HG03103 (cell line): ENCODE results near the gene ATPAF1.
"Not testable (repeated sequence)": the region's sequence is repeated elsewhere in the genome, so short reads cannot be mapped to it uniquely, and the experiment has no call there.

Source experiments
- ATAC-seq: cut with Tn5 transposase; IDR thresholded peaks from one replicate; pipeline ENCODE4 v1.9.1; 2021; ENCODE audit warnings: low read depth; ENCODE audit not compliant: unreplicated experiment

The ATPAF1 gene, protein sequence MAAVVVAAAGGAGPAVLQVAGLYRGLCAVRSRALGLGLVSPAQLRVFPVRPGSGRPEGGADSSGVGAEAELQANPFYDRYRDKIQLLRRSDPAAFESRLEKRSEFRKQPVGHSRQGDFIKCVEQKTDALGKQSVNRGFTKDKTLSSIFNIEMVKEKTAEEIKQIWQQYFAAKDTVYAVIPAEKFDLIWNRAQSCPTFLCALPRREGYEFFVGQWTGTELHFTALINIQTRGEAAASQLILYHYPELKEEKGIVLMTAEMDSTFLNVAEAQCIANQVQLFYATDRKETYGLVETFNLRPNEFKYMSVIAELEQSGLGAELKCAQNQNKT

DNA sequence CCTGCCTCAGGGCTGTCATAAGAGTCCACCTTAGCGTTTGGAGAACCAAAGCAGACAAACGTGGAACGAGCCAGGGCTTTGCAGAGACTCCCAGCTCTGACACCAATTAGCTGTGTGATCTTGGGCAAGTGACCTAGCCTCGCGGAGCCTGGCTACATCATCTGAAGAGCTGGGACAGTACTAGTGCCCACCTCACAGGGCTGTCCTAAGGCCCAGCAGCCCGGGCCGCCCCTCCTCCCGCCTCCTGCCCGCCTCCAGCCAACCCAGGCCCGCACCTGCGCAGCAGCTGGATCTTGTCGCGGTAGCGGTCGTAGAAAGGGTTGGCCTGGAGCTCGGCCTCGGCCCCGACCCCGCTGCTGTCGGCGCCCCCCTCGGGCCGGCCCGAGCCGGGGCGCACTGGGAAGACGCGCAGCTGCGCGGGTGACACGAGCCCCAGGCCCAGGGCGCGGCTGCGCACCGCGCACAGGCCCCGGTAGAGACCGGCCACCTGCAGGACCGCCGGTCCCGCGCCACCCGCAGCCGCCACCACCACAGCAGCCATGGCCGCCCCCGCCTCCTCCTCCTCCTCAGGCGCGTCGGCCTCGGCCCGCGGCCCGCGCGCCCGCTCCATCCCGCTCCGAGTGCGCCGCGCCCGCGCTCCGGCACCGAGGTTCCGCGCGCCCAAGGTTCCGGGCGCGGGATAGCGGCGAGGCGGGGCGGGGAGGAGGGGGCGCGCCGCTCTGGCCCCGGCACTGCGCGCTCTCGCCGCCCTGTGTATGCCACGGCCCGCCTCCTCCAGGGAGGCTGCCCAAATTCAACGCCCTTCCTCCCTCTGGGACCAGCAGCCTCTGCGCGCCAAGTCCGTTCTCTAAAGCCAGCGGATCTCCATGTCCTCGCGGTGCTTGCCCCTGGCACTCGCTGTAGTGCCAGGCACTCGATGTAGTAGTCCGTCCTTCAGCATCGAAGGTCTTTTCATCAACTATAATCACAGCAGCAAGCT lies at the start of gene ATPAF1:
TSS of gene ATPAF1 (minus strand) at position 583 of the 979 bp plus-strand sequence. CDS start at position 541, 42 bp downstream.
- peak; percentile 72 for ATAC-seq

DNA sequence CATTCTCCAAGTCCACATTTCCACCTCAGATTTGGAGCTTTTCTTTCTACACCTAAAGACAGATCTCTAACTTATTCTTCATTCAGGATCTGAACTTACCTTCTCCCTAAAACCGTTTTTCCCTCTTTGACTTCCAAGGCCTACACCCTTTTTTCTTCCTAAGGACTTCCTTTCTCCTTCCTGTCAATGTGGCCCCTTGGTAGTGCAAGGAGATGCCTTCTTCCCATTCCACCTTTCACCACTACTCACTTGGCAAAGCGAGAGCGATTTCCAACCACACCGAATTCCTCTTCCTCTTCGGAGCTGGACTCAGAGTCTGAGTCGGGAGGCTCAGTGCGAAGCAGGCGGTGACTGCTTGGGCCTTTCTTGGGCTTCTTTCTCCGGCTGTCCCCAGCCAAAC lies 49.5 kb upstream of the ATPAF1 start:
- ATAC-seq = no peak

DNA sequence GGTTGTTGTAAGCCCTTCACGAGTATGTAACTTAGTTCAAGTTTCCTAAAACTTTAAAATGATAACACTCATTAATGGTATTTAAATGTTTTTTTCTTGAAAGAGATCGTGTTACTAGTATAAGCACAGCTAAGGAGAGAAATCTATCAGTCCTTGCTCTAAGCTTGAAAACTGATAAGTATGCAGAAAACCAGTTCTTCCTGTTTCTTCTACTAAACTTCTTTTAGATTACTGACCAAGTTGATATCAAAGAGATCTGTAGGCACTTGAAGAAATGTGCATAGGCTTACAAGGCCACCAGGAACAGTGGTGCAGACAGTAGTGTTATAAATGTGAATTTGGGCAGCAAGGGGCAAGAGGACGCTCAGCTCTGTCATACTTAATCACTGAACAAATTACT lies 46.8 kb upstream of the ATPAF1 start:
- no peak for ATAC-seq

DNA sequence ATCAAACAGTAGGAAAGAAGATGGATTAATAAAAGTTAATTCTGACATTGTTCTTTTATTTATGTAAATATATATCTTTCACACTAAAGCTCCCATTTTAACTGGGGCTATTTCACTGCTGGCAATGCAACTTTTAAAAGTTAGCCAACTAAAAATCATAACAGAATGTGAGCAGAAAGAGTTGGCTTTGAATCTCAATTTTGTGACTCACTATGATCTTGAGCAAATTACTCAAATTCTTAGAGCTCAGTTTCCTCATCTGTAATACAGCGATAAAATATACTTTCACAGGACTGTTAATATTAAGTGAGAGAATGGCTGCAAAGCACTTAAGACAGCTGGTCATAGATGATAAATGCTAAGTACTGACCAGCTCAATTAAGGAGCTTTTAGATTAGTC lies 40.0 kb upstream of the ATPAF1 start:
- ATAC-seq = no peak

DNA sequence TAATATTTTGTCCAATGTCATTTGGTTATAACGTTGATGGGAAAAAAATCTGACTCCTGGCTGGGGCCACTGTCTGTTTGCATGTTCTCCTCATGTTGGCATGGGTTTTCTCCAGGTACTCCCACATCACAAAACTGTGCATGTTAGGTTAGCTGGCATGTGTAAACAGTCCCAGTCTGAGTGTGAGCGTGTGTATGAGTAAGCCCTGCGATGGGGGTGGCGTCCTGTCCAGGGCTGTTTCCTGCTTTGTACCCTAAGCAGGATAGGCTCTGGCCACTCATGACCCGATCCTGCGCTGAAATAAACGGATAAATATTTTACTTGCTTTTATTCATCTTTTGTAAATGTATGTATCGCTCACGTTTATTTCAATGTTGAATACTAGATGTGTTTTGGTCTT lies 37.2 kb upstream of the ATPAF1 start:
- ATAC-seq = no peak

DNA sequence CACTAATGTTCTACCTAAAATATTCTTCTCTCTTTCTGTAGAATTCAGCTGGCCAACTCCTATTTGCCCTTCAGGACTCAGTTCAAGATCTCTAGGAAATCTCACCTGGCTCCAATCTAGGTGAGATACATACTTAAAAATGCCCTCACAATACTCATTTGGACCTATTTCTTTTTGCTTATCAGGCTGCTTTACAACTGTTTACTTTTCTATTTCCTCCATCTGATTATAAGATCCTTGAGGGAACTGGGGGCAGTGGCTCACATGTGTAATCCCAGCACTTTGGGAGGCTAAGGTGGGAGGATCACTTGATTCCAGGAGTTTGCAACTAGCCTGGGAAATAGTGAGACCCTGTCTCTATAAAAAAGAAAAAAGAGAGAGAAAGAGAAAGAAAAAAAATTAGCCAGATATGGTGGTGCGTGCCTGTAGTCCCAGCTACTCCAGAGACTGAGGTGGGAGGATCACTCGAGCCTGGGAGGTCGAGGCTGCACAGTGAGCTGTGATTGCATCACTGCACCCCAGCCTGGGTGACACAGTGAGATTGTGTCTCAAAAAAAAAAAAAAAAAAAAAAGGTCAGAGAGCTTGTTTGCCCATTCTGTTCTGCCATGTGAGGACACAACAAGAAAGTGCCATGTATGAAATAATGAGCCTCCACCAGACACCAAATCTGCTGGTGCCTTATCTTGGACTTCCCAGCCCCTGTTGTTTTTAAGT lies 35.9 kb upstream of the ATPAF1 start:
- ATAC-seq = no peak

DNA sequence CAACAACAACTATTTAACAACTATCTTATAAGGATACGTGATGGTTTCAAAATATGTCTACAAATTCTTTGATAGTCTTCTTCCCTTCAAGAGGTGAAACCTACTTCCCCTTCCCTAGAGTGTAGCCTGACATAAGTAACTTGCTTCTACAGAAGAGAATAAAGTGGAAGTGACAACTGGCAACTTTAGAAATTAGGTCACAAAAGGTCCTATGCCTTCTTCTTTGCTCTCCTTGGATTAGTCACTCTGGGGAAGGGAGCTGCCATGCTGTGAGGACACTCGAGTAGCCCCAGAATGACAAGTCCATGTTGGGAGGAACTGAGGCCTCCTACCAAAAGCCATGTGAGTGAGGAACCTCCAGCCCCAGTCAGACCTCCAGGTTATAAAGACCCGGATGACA lies 31.5 kb upstream of the ATPAF1 start:
- ATAC-seq = no peak

DNA sequence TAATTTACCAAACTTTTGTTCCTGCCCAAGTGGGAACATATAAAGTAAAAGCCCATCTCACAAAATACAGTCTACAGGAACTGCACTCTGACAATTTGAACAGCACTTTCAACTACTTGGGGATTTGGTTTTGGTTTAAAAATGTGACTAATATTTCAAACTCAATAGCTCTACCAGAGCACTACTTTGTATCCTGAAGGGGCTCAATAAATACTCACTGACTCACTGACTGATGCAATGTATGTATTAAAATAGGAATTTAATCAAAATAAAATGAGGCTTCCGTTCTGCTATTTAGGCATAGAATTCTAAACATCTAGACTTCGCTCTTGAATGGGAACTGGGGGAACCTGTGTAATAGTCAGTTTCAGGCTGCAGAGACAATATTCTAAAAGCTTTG lies 28.9 kb upstream of the ATPAF1 start:
- ATAC-seq = no peak

DNA sequence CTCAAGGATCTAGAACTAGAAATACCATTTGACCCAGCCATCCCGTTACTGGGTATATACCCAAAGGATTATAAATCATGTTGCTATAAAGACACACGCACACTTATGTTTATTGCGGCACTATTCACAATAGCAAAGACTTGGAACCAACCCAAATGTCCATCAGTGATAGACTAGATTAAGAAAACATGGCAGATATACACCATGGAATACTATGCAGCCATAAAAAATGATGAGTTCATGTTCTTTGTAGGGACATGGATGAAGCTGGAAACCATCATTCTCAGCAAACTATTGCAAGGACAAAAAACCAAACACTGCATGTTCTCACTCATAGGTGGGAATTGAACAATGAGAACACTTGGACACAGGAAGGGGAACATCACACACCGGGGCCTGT lies 26.5 kb upstream of the ATPAF1 start:
- not testable (repeated sequence) for ATAC-seq

DNA sequence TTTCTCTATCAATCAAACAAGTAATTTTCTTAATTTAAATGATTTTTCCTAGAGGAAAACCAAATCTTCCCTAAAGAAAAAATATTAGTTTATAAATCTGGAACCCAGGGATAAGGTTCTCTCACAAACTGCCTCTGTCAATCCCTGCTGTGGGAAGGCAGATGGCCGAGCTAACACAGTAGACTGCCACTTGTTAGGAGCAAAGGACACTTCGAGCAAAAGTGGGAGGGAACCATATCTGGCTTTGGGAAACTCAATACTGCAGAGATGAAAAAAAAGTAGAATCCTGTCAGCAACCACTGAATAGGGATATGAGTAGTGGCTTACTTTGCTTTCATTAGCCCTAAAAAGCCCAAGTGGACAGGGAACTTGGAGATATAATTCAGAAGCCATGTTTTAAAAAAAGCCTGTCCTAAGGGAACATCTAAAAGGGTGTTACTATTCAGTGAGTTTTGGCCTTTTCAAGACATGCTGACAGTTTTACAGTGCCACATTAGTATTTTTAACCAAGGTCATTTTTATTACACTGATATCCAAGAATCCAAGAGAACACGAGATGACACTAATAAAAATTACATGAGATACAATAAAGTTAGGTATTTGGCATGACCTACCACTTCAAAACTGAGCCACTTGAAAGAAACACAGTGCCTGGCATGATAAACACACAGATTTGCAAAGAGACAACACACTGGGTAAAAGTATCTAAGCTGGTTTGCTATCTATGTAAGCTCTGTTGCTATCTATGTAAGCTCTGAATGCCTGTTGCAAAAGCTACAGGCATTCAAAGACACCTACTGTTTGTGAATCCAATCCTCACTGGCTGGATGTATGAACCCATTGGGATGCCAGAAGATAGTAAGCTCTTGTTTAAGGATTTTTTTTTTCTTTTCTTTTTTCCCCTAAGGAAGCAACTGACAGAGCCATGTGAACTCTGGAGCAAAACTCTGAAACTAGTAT lies 24.9 kb upstream of the ATPAF1 start:
- no peak for ATAC-seq

DNA sequence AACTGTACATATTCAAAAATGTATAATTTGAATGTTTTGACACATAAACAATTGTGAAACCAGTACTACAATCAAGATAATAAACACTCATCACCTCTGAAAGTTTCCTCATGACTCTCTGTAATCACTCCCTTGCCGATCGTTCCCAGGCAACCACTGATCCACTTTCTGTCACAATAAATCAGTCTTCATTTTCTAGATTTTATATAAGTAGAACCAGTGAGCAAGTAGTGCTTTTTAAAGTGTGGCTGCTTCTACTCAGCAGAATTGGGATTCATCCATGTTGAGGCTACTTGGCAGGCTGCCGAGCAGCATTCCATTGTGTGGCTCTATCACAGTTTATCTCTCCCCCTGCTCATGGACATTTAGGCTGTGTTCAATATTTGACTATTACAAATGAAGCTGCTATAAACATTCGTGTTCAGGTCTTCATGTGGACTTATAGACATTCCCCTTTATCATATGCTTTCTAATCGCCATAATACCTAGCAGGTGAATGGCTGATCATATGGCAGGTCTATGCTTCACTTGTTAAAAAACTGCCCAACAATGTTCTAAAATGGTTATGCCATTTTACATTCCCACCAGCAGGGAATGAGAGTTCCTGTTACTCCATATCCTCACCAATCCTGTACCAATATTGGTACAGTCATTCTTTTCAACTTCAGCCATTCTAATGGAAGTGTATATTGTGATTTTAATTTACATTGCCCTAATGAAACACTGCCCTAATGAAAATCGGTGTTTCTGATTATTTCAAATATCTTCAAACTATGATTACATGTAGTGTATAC lies 24.0 kb upstream of the ATPAF1 start:
- no peak for ATAC-seq

DNA sequence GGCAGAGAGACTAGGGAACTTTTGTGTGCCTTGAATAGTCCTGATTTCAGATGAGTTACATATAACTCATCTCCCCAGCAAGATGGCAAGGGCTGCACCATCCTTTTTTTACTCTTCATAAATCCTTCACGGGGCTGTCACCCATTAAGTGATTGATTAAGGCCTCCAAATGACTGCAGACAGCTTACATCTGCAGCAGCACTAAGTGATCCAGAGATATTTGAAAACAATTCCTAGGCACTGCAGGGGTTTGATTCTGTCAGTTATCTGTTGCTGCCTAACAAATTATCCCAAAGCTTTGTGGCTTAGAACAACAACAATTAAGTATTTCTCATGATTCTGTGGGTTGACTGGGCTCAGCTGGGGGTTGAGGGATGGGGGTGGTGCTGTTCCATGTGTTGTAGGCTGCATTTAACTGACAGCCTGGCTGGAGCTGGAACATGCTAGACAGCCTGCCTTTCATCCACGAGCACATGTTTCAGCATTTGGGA lies 22.8 kb upstream of the ATPAF1 start:
- ATAC-seq = no peak

DNA sequence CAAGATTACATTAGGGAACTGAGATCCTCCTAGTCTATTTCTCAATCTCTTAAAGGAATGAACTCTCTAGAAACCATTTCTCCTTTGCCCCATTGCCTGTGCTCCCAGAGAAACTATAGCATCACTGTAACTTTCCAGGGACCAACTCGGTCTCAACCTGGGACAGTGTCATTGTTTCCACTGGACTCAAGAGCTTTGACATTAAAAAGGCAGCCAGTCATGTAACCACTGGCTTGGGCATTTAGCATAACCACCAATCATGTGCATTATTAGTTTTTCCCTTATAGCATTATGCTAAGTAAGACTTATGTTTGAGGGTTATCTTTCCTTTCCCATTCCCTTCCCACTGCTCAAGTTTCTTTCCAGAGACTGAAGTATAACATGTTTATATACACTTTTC lies 21.7 kb upstream of the ATPAF1 start:
- ATAC-seq = no peak

DNA sequence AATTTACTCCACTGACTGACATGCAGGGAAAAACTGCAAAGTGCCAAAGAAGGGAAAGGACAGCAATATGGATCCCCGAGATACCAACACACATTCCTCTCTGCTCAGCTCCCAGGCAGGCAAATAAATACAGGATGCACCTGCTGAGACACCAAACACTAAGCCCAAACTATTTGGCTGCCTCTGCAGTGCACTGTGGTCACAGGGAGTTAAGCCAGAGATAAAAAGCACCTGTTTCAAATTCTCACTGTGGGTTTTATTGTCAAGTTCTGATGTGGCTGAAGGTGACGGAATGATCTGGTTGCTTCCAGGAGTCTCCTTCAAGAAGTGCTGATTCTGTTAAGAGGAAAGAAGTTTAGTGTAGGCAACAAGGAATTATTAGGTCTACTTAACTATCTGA lies 21.2 kb upstream of the ATPAF1 start:
- no peak for ATAC-seq

DNA sequence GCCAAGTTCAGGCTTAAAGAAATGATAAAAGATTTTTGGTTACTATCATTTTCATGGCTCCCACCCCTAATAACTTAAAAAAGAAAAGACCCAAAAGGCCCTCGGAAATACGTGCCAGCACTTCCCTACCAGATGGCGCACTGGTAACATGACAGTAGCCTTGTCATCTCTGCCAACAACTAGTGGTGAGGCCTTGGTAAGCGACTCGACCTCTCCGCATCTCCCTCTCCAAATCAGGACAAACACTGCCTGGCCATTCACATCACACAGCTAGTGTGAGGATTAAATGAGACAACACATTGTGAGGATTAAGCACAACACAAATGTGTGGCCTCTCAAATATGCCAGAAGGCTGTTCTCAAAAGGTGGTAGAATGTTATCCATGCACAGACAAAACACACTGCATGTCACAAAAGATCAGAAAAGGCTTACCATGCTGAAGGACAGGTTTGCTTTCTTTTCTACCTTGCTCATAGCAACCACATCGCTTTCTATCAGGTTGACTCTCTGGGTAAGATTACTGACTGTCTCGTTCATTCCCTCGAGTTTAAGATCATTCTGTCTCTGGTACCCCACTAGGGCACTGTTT lies 19.9 kb upstream of the ATPAF1 start:
- no peak for ATAC-seq

DNA sequence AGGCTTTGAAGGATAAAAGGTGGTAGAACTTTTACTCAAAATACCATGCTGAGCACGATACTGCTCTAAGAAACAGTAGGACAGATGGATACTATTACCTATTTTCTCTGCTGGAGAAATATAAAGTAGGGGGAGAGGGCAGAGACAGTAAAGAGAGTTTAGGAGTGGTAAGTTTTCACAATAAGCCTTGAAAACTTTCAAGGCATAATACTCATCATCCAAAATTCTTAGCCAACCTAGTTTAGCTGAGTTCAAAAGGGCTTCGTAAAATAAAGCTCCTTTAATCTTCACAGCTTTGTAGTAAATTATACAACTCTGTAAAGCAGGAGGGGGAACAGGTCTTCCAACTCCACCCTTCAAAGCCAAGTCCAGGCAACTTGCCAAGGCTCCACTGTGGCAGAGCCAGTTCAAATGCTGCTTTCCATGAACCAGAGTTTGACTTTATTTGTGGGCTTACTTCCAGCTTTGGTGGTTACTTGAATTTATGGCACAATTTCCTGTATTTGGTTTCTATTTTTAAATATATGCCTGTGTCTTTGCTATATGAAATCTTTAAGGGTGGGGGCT lies 19.0 kb upstream of the ATPAF1 start:
- ATAC-seq = no peak

DNA sequence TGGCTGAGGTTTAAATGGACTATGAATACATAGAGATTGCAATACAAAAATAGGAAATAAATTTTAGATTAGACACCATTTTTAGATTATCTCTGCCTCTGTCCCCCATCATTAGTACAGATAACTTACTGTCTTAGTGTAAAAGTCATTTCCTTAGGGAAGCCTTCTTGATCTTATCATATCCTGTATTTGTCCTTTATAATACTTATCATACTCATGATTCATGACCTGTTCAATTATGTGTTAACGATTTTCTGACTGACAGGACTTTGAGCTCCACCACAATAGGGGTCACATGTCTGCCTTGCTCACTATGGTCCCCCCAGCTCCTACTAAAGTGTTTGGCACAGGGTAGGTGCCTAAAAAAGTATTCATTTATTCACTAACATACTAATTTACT lies 18.1 kb upstream of the ATPAF1 start:
- ATAC-seq = no peak

DNA sequence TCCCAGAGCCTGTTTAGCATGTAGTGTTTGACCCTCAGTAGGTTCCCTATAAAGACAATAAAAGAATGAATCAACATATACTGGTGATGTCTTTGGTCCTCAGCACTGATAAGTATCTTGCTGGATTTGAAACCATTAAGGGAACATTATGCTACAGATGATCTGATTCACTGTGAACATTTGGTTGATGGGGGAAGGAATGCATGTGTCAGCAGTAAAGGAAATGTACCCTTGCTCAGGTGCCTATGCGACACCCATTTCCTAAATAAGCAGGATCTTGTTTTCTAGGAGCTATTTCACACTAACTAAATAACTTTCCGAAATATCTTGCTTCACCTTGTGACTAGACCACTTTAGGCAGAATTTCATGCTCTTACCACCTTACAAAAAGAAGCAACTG lies 16.5 kb upstream of the ATPAF1 start:
- no peak for ATAC-seq
